HCT116 (cell line): ENCODE results near the gene SP140L. TPM values are rescaled to one million over a fixed set of nuclear protein-coding genes. Genes with fewer than 3 reads are reported as not detected.

Source experiments
- ATAC-seq: fragments of 200-7000 bp; cut with Tn5 transposase; 2 replicates; pipeline ENCODE4 v1.9.1; 2020; ENCODE audit warnings: mild to moderate bottlenecking, moderate library complexity
- BruUV-seq: library from RNA; stranded (reverse); fragments of 400-500 nt; replicated peaks from 2 replicates; lab custom pipeline; 2021; lab: Mats Ljungman, UMichigan
- CTCF ChIA-PET: fragments of 300-600 bp; sonication (Branson Sonifier 250); formaldehyde crosslinking; loops from one replicate; lab custom pipeline; 2021; ENCODE audit warnings: antibody characterized with exemption; lab: Charles Lee
- POLR2A ChIA-PET: fragments of 300-600, 350-600 bp; sonication (Branson Sonifier 250); formaldehyde crosslinking; loops from one replicate; lab custom pipeline; 2021; ENCODE audit warnings: antibody characterized with exemption; lab: Charles Lee
- RAD21 ChIA-PET, 2 experiments: fragments of 300-600 bp; sonication (Branson Sonifier 250); formaldehyde crosslinking; loops; one replicate each; lab custom pipeline; 2023; ENCODE audit warnings: low total read pairs in 2 of 2; ENCODE audit not compliant: uncharacterized antibody in 2 of 2, unreplicated experiment in 2 of 2, low non-redundant PET in 1 of 2; lab: Charles Lee
- DNase-seq: peaks from one replicate; pipeline ENCODE4 v3.0.0-alpha.2; 2010; ENCODE audit warnings: low read depth, low spot score
- H2AFZ ChIP-seq: fragments of 200-600 bp; shearing (Covaris generic), sonication (generic); 2 replicates; pipeline ENCODE4 v1.6.1; 2017; ENCODE audit warnings: low read depth, mixed run types, mixed read lengths, antibody characterized with exemption, low read length; ENCODE audit not compliant: poor library complexity, severe bottlenecking
- H3K27ac ChIP-seq: 2 replicates; pipeline ENCODE4 v1.5.1; 2012; ENCODE audit warnings: low read depth, low read length
- H3K27me3 ChIP-seq: fragments of 200-600 bp; sonication (generic); 2 replicates; pipeline ENCODE4 v1.6.1; 2016; ENCODE audit warnings: mixed run types, low read length, mixed read lengths; ENCODE audit not compliant: insufficient read depth
- H3K36me3 ChIP-seq, 2 experiments: fragments of 200-500 bp in 1 of 2; fragments of 200-600 bp in 1 of 2; sonication (Bioruptor generic) in 1 of 2; sonication (generic) in 1 of 2; 2 replicates each; pipeline versions ENCODE4 v1.5.1 to v1.6.1; 2014 to 2016; ENCODE audit warnings: low read length in 2 of 2, inconsistent platforms in 1 of 2, mixed read lengths in 1 of 2, mixed run types in 1 of 2; ENCODE audit not compliant: insufficient read depth in 2 of 2, control insufficient read depth in 1 of 2
- H3K4me1 ChIP-seq, 2 experiments: fragments of 200-600 bp in 1 of 2; sonication (generic) in 1 of 2; 2 replicates each; pipeline versions ENCODE4 v1.5.1 to v1.6.1; 2012 to 2017; ENCODE audit warnings: low read length in 2 of 2, inconsistent platforms in 1 of 2, mild to moderate bottlenecking in 1 of 2, mixed read lengths in 1 of 2, mixed run types in 1 of 2, moderate library complexity in 1 of 2; ENCODE audit not compliant: insufficient read depth in 2 of 2, control insufficient read depth in 1 of 2
- H3K4me2 ChIP-seq: fragments of 200-600 bp; sonication (generic); 2 replicates; pipeline ENCODE4 v1.6.1; 2017; ENCODE audit warnings: mixed run types, low read length, mixed read lengths
- H3K4me3 ChIP-seq, 2 experiments: fragments of 200-600 bp in 1 of 2; sonication (generic) in 1 of 2; replicated peaks in 1 of 2; 2 replicates each; pipeline ENCODE4 v1.5.1; 2011 to 2016; ENCODE audit warnings: low read length in 2 of 2, control low read depth in 1 of 2, low read depth in 1 of 2, mild to moderate bottlenecking in 1 of 2, mixed read lengths in 1 of 2, mixed run types in 1 of 2
- H3K79me2 ChIP-seq: fragments of 200-600 bp; sonication (generic); 2 replicates; pipeline ENCODE4 v1.6.1; 2017; ENCODE audit warnings: mild to moderate bottlenecking, mixed run types, low read length, moderate library complexity, mixed read lengths; ENCODE audit not compliant: insufficient read depth
- H3K9ac ChIP-seq: fragments of 200-600 bp; sonication (generic); 2 replicates; pipeline ENCODE4 v1.6.1; 2016; ENCODE audit warnings: low read length, mixed read lengths
- H3K9me2 ChIP-seq: fragments of 200-600 bp; sonication (generic), shearing (Covaris generic); 2 replicates; pipeline ENCODE4 v1.6.1; 2017; ENCODE audit warnings: mixed run types, mild to moderate bottlenecking, moderate library complexity; ENCODE audit not compliant: insufficient read depth
- H3K9me3 ChIP-seq, 2 experiments: fragments of 200-500 bp in 1 of 2; fragments of 200-600 bp in 1 of 2; sonication (Bioruptor generic) in 1 of 2; sonication (generic) in 1 of 2; 2 replicates each; pipeline ENCODE4 v1.6.1; 2014 to 2017; ENCODE audit warnings: low read length in 2 of 2, mixed read lengths in 2 of 2, inconsistent platforms in 1 of 2, low read depth in 1 of 2, mild to moderate bottlenecking in 1 of 2, mixed run types in 1 of 2, moderate library complexity in 1 of 2; ENCODE audit not compliant: control insufficient read depth in 1 of 2, insufficient read depth in 1 of 2
- H4K20me1 ChIP-seq: fragments of 200-600 bp; sonication (generic), shearing (Covaris generic); 2 replicates; pipeline ENCODE4 v1.6.1; 2017; ENCODE audit warnings: mixed run types, mild to moderate bottlenecking, moderate library complexity; ENCODE audit not compliant: insufficient read depth
- CEBPB ChIP-seq: IDR thresholded peaks from 2 replicates; pipeline ENCODE4 v1.6.1; 2012; ENCODE audit warnings: low read depth
- EGR1 ChIP-seq: IDR thresholded peaks from 2 replicates; pipeline ENCODE4 v1.6.1; 2012; ENCODE audit warnings: low read depth
- ELF1 ChIP-seq: IDR thresholded peaks from 2 replicates; pipeline ENCODE4 v1.6.1; 2012; ENCODE audit warnings: low read depth, borderline replicate concordance
- EZH2 ChIP-seq: fragments of 200-600 bp; sonication (generic); IDR thresholded peaks from 2 replicates; pipeline ENCODE4 v1.6.1; 2017; ENCODE audit warnings: antibody characterized with exemption, mixed run types
- EZH2phosphoT487 ChIP-seq: fragments of 200-600 bp; IDR thresholded peaks from 2 replicates; pipeline ENCODE4 v1.6.1; 2018; ENCODE audit warnings: antibody characterized with exemption, borderline replicate concordance
- FOSL1 ChIP-seq: IDR thresholded peaks from 2 replicates; pipeline ENCODE4 v1.6.1; 2012; ENCODE audit warnings: low read depth
- JUND ChIP-seq: IDR thresholded peaks from 2 replicates; pipeline ENCODE4 v1.6.1; 2012
- MAX ChIP-seq: IDR thresholded peaks from 2 replicates; pipeline ENCODE4 v1.6.1; 2012
- POLR2A ChIP-seq: IDR thresholded peaks from 2 replicates; pipeline ENCODE4 v1.7.0; 2011; ENCODE audit warnings: borderline replicate concordance; ENCODE audit not compliant: insufficient read depth, insufficient read length; ENCODE audit errors: extremely low read depth
- POLR2AphosphoS5 ChIP-seq: IDR thresholded peaks from 2 replicates; pipeline ENCODE4 v1.6.1; 2011; ENCODE audit warnings: mild to moderate bottlenecking, low read depth, low read length, moderate library complexity
- RAD21 ChIP-seq: IDR thresholded peaks from 2 replicates; pipeline ENCODE4 v1.6.1; 2012; ENCODE audit warnings: low read depth, mild to moderate bottlenecking
- REST ChIP-seq: IDR thresholded peaks from 2 replicates; pipeline ENCODE4 v1.6.1; 2012; ENCODE audit warnings: low read depth
- SP1 ChIP-seq: IDR thresholded peaks from 2 replicates; pipeline ENCODE4 v1.6.1; 2012; ENCODE audit warnings: low read depth
- SRF ChIP-seq: IDR thresholded peaks from 2 replicates; pipeline ENCODE4 v1.6.1; 2012; ENCODE audit warnings: low read depth
- TCF7L2 ChIP-seq: IDR thresholded peaks from 2 replicates; pipeline ENCODE4 v1.7.0; 2011; ENCODE audit warnings: borderline replicate concordance, inconsistent platforms; ENCODE audit not compliant: insufficient read depth, insufficient read length; ENCODE audit errors: extremely low read depth
- YY1 ChIP-seq: IDR thresholded peaks from 2 replicates; pipeline ENCODE4 v1.6.1; 2011; ENCODE audit warnings: low read length, low read depth, moderate library complexity, mild to moderate bottlenecking; ENCODE audit not compliant: insufficient replicate concordance; ENCODE audit errors: extremely low read depth
- ZFX ChIP-seq: fragments of 450-650 bp; IDR thresholded peaks from 2 replicates; pipeline ENCODE4 v1.6.1; 2017
- intact Hi-C: fragments of 100-400 bp; cut with micrococcal nuclease; formaldehyde crosslinking; loops from 2 replicates; pipeline ENCODE4 v1.10.0; 2022
- total RNA-seq: library from RNA; stranded (reverse); gene quantifications from one replicate; pipeline ENCODE4 v1.2.1, GENCODE V29; 2021; ENCODE audit not compliant: unreplicated experiment
- TF ChIP-seq, protein P1 (sequence below): IDR thresholded peaks from 2 replicates; pipeline ENCODE4 v1.6.1; 2012
- TF ChIP-seq, protein P2 (sequence below), 3 experiments: fragments of 200-600 bp in 1 of 3; sonication (generic) in 1 of 3; IDR thresholded peaks in 2 of 3; conservative IDR thresholded peaks in 1 of 3; 2 replicates each; pipeline ENCODE4 v1.5.1; 2012 to 2017; ENCODE audit warnings: low read depth in 2 of 3, low read length in 2 of 3, antibody characterized with exemption in 1 of 3, borderline replicate concordance in 1 of 3, control low read depth in 1 of 3, mild to moderate bottlenecking in 1 of 3, mixed read lengths in 1 of 3, mixed run types in 1 of 3, moderate library complexity in 1 of 3; ENCODE audit not compliant: insufficient read depth in 1 of 3

Gene SP140L
- total RNA-seq, 1 experiment from 2014 or later: 28.9 TPM

GRCh38 chr2:230326453-230327417 is at the start of gene SP140L (continued):
- TF ChIP-seq POLR2AphosphoS5 (peak; percentile 86), MAX (peak; percentile 89), ZFX (peak; percentile 89), TCF7L2 (no peak), EZH2 (no peak), ELF1 (no peak; the same call in 1 of the 2 replicates), SRF (peak; percentile 97)

DNA sequence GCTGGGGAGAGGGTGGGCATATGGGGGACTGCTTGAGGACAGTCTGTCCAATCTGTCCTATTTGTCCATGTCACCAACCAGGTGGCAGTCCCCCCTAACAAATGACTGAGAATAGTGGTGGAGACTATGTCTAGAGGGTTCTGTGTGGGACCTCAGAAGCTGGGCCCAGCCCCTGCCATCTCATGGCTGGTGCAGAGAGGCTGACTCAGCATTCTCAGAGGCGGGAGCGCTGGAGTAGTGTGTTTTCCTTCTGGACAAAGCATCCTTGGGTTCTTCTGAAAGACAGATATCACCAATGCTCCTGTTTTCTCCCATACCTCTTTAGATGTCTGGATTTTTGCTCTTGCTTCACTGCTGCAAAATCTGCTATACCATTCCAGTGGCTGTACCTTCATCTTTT is 44.1 kb upstream of the SP140L start:
- no peaks in the 10 kb centered on the region for H3K4me1 ChIP-seq
- ChIA-PET RAD21 (no interaction called here), CTCF (no interaction called here), POLR2A (no interaction called here)
- H2AFZ ChIP-seq: no peak overlapping the region
- no peak overlapping the region for H3K4me2 ChIP-seq
- H3K4me3 ChIP-seq: no peak overlapping the region
- BruUV-seq: no TSS peak
- H3K9ac ChIP-seq: no peak overlapping the region
- ATAC-seq: no peak
- intact Hi-C loops: no loop called here
- H3K9me3 ChIP-seq: no peaks in the 10 kb centered on the region
- no peak for DNase-seq
- H3K27ac ChIP-seq: no peak overlapping the region
- no peaks in the 10 kb centered on the region for H3K27me3 ChIP-seq
- H3K9me2 ChIP-seq: no peaks in the 10 kb centered on the region
- no peaks in the 10 kb centered on the region for H3K36me3 ChIP-seq
- no peaks in the 10 kb centered on the region for H3K79me2 ChIP-seq
- no peaks in the 10 kb centered on the region for H4K20me1 ChIP-seq
- TF ChIP-seq, protein P1, sequence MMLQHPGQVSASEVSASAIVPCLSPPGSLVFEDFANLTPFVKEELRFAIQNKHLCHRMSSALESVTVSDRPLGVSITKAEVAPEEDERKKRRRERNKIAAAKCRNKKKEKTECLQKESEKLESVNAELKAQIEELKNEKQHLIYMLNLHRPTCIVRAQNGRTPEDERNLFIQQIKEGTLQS: no peak
- TF ChIP-seq YY1 (no peak), TCF7L2 (no peak), POLR2A (no peak), POLR2AphosphoS5 (no peak), SRF (no peak), SP1 (no peak), RAD21 (no peak), REST (no peak), FOSL1 (no peak), EZH2phosphoT487 (no peak), EZH2 (no peak), CEBPB (no peak), MAX (no peak), JUND (no peak), EGR1 (no peak)
- TF ChIP-seq, protein P2, sequence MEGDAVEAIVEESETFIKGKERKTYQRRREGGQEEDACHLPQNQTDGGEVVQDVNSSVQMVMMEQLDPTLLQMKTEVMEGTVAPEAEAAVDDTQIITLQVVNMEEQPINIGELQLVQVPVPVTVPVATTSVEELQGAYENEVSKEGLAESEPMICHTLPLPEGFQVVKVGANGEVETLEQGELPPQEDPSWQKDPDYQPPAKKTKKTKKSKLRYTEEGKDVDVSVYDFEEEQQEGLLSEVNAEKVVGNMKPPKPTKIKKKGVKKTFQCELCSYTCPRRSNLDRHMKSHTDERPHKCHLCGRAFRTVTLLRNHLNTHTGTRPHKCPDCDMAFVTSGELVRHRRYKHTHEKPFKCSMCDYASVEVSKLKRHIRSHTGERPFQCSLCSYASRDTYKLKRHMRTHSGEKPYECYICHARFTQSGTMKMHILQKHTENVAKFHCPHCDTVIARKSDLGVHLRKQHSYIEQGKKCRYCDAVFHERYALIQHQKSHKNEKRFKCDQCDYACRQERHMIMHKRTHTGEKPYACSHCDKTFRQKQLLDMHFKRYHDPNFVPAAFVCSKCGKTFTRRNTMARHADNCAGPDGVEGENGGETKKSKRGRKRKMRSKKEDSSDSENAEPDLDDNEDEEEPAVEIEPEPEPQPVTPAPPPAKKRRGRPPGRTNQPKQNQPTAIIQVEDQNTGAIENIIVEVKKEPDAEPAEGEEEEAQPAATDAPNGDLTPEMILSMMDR (IDR thresholded peaks at IDR 0.05 in 2 of 3, conservative IDR thresholded peaks at IDR 0.05 in 1 of 3; ENCODE audit: borderline replicate concordance in 1 of 3, insufficient read depth in 1 of 3, low read depth in 2 of 3, low read length in 2 of 3): no peak
